Inflammatory macrophage (primary cell): ENCODE measurements around the gene PBX2.
"Not testable (repeated sequence)": the region's sequence is repeated elsewhere in the genome, so short reads cannot be mapped to it uniquely, and the experiment has no call there.

Experiments
- DNase-seq, 2 donors: peaks; one replicate each; pipeline ENCODE4 v3.0.0-alpha.2; 2020 to 2022

Gene PBX2

GRCh38 chr6:32186151-32186840 lies 3.7 kb downstream of the PBX2 start:
- DNase-seq = not testable (repeated sequence)

- DNase-seq = peak; percentile 38 to 64
These were observed 4.3 kb downstream of the PBX2 start for GRCh38 chr6:32185681-32186131.

- no peak for DNase-seq
These were observed 5.8 kb downstream of the PBX2 start, which contains the start of gene AGER for GRCh38 chr6:32184084-32184640. TSS of gene AGER (minus strand) at chr6:32184253. CDS start at chr6:32184222, 31 bp downstream.

- no peak for DNase-seq
These were observed 6.4 kb downstream of the PBX2 start for GRCh38 chr6:32183483-32184083.

GRCh38 chr6:32183030-32183429 lies 7.0 kb downstream of the PBX2 start:
- no peak for DNase-seq

GRCh38 chr6:32182555-32182981 lies 7.4 kb downstream of the PBX2 start:
- no peak for DNase-seq

- DNase-seq = no peak
These were observed 8.0 kb downstream of the PBX2 start for GRCh38 chr6:32181915-32182529.

- DNase-seq = no peak
These were observed 8.8 kb downstream of the PBX2 start for GRCh38 chr6:32181148-32181702.

- DNase-seq = no peak
These were observed 10.1 kb downstream of the PBX2 start for GRCh38 chr6:32179766-32180405.

- DNase-seq = no peak
These were observed 11.2 kb downstream of the PBX2 start for GRCh38 chr6:32178547-32179440.

- peak; percentile 100 for DNase-seq
These were observed 12.0 kb downstream of the PBX2 start, which contains the start of gene RNF5 for GRCh38 chr6:32177788-32178546. TSS of gene RNF5 (plus strand) at chr6:32178405. CDS start at chr6:32178512, 107 bp downstream.

- peak in 1 of 2 donors; percentile 38 for DNase-seq
These were observed 12.7 kb downstream of the PBX2 start for GRCh38 chr6:32177183-32177787.

GRCh38 chr6:32176476-32177182 lies 13.4 kb downstream of the PBX2 start:
- no peak for DNase-seq

GRCh38 chr6:32175711-32176475 lies 14.1 kb downstream of the PBX2 start, which contains the start of gene AGPAT1:
TSS of gene AGPAT1 (minus strand) at chr6:32176084. CDS start at chr6:32171496, 4,588 bp downstream.
- peak; percentile 94 to 96 for DNase-seq

GRCh38 chr6:32175322-32175710 lies 14.7 kb downstream of the PBX2 start:
- no peak for DNase-seq

GRCh38 chr6:32174416-32174815 lies 15.6 kb downstream of the PBX2 start:
- no peak for DNase-seq

- DNase-seq = no peak
These were observed 16.8 kb downstream of the PBX2 start for GRCh38 chr6:32173051-32173727.

- no peak for DNase-seq
These were observed 18.8 kb downstream of the PBX2 start for GRCh38 chr6:32171234-32171633.
